ENCODE measurements around the gene WWOX. TPM values are rescaled to one million over a fixed set of nuclear protein-coding genes. Genes with fewer than 3 reads are reported as not detected.
"Not testable (repeated sequence)": the region's sequence is repeated elsewhere in the genome, so short reads cannot be mapped to it uniquely, and the experiment has no call there.

WWOX gene
- total RNA-seq, 4 donors from 2014 or later, result 76.8 to 102 (median 83.6) TPM

DNA sequence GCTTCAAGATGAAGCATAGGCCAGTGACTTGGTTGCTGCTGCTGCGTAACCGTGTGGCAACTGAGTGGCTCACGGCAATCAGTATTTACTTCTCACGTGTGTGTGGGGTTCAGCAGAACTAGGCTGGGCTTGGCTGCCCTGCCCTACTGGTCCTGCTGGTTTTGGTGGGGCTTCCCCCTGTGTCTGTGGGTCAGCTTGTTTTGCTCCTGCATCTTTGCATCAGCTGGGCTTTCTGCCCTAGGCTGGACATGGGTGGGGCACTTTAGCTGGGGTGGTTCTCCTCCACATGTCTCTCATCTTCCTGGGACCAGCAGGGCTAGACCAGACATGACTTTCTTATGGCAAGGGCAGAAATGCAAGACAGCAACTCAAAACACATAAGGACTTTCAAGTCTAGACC is 950.6 kb downstream of the WWOX start:
- H3K4me3 ChIP-seq, result no peak overlapping the region
- DNase-seq (ENCODE audit: low spot score in 2 of 2), result no peak
- no peak overlapping the region for H3K27ac ChIP-seq
- 84 to 94% methylated on average over 4 of the region's 4 CpGs for WGBS, 2 donors
- H3K36me3 ChIP-seq, result no peaks in the 10 kb centered on the region
- H3K4me1 ChIP-seq, result no peaks in the 10 kb centered on the region
- peaks cover 0 to 4% (median 0%) of the 10 kb centered on the region in 4 donors for H3K9me3 ChIP-seq
- TF ChIP-seq CTCF (IDR thresholded peaks at IDR 0.05) (no peak), POLR2A (IDR thresholded peaks at IDR 0.05) (no peak), EP300 (IDR thresholded peaks at IDR 0.05) (no peak)
- no peaks in the 10 kb centered on the region for H3K27me3 ChIP-seq

GRCh38 chr16:79051313-79051712 is 951.9 kb downstream of the WWOX start:
- Histone ChIP-seq H3K9me3 (peaks cover 0 to 7% (median 0%) of the 10 kb centered on the region in 4 donors), H3K36me3 (no peaks in the 10 kb centered on the region), H3K4me1 (no peaks in the 10 kb centered on the region), H3K4me3 (no peak overlapping the region), H3K27me3 (no peaks in the 10 kb centered on the region), H3K27ac (no peak overlapping the region)
- no peak for TF ChIP-seq POLR2A (IDR thresholded peaks at IDR 0.05)
- TF ChIP-seq EP300 (IDR thresholded peaks at IDR 0.05), result no peak
- no peak for TF ChIP-seq CTCF (IDR thresholded peaks at IDR 0.05)
- 90 to 93% methylated on average over 4 of the region's 4 CpGs for WGBS, 2 donors
- no peak for DNase-seq (ENCODE audit: low spot score in 2 of 2)

DNA sequence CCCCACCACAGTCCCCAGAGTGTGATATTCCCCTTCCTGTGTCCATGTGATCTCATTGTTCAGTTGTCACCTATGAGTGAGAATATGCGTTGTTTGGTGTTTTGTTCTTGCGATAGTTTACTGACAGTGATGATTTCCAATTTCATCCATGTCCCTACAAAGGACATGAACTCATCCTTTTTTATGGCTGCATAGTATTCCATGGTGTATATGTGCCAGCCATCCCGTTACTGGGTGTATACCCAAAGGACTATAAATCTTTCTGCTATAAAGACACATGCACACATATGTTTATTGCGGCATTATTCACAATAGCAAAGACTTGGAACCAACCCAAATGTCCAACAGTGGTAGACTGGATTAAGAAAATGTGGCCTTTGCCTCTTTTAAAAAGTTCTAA is 952.7 kb downstream of the WWOX start:
- not testable (repeated sequence) for H3K4me3 ChIP-seq; H3K27me3 ChIP-seq; DNase-seq (ENCODE audit: low spot score in 2 of 2); H3K4me1 ChIP-seq; H3K36me3 ChIP-seq; H3K27ac ChIP-seq; H3K9me3 ChIP-seq
- 87% methylated on average over 4 of the region's 4 CpGs for WGBS, 2 donors

DNA sequence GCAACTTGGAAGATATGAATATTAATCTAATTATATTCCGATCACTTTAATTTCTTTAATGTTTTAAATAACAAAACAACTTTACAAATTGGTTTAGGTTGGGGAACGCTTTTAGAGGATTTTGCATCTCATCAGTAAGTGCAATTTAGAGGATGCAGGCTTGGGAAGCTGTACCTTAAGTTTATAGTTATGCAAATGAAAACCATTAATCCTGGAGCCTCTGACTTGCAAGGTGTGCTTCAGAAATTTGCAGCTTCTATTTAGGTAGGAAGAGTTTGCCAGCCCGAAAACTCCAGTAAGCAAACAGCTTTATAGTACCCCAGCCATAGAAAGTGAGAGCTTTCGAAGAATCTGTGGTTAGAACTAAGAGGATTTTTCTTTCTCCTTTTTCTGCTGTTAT is 954.1 kb downstream of the WWOX start:
- Histone ChIP-seq H3K27me3 (no peaks in the 10 kb centered on the region), H3K9me3 (peaks cover 0 to 7% (median 0%) of the 10 kb centered on the region in 4 donors), H3K36me3 (no peaks in the 10 kb centered on the region), H3K4me1 (no peaks in the 10 kb centered on the region), H3K4me3 (no peak overlapping the region), H3K27ac (no peak overlapping the region)
- WGBS, 2 donors, result 94% methylated on average over 4 of the region's 4 CpGs
- TF ChIP-seq EP300 (IDR thresholded peaks at IDR 0.05) (no peak), POLR2A (IDR thresholded peaks at IDR 0.05) (no peak)
- no peak for DNase-seq (ENCODE audit: low spot score in 2 of 2)

DNA sequence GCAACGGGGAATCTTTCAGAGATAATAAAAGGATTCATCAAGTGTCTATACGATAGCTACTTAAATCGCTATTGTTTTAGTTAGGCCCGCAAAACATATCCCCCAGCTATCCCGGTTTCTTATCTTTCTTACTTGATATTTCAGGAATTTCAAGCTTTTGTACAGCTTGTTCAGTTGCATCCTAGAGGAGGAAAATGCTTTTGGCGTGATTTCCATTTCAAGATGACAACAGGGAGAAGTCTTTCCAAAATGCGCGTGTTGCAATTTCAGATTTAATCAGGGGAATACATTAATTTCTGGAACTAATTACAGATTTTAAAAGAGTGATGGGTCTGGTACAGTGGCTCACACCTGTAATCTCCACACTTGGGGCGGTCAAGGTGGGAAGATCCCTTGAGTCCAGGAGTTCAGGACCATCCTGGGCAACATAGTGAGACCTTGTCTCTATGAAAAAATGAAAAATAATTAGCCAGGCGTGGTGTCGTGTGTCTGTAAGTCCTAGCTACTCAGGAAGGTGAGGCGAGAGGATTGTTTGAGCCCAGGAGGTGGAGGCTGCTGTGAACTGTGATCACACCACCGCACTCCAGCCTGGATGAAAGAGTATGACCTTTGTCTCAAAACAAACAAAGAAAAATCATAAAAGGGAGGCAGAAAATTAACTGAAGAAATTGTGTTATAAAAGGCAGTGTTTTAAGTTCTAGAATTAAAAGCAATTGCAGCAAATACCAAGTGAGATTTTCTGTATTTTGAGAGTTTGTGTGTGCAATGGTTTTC is 954.9 kb downstream of the WWOX start:
- TF ChIP-seq EP300 (IDR thresholded peaks at IDR 0.05) (no peak), CTCF (IDR thresholded peaks at IDR 0.05) (no peak), POLR2A (IDR thresholded peaks at IDR 0.05) (no peak)
- H3K4me1 ChIP-seq, result no peaks in the 10 kb centered on the region
- no peak overlapping the region for H3K4me3 ChIP-seq
- no peak for DNase-seq (ENCODE audit: low spot score in 2 of 2)
- no peaks in the 10 kb centered on the region for H3K27me3 ChIP-seq
- H3K27ac ChIP-seq, result no peak overlapping the region
- H3K9me3 ChIP-seq, result peaks cover 0 to 7% (median 0%) of the 10 kb centered on the region in 4 donors
- 74 to 76% methylated on average over 13 of the region's 13 CpGs for WGBS, 2 donors
- no peaks in the 10 kb centered on the region for H3K36me3 ChIP-seq

GRCh38 chr16:79055251-79055970 is 956.0 kb downstream of the WWOX start:
- H3K27ac ChIP-seq, result no peak overlapping the region
- H3K9me3 ChIP-seq, result peaks cover 0 to 7% (median 0%) of the 10 kb centered on the region in 4 donors
- TF ChIP-seq CTCF (IDR thresholded peaks at IDR 0.05) (no peak), POLR2A (IDR thresholded peaks at IDR 0.05) (no peak), EP300 (IDR thresholded peaks at IDR 0.05) (no peak)
- 95 to 99% methylated on average over 3 of the region's 3 CpGs for WGBS, 2 donors
- no peaks in the 10 kb centered on the region for H3K4me1 ChIP-seq
- no peak for DNase-seq (ENCODE audit: low spot score in 2 of 2)
- H3K36me3 ChIP-seq, result no peaks in the 10 kb centered on the region
- H3K4me3 ChIP-seq, result no peak overlapping the region
- H3K27me3 ChIP-seq, result no peaks in the 10 kb centered on the region
